KMS-11 (cell line): Measurements from ENCODE around the gene BSND.

ENCODE experiments used
- H2AFZ ChIP-seq: fragments of 200-600 bp; sonication (generic); 2 replicates; pipeline ENCODE4 v1.6.1; 2016; ENCODE audit warnings: antibody characterized with exemption, mixed run types, low read depth
- H3K27ac ChIP-seq: fragments of 200-600 bp; sonication (generic); 2 replicates; pipeline ENCODE4 v1.6.1; 2016; ENCODE audit warnings: mild to moderate bottlenecking, mixed run types
- H3K27me3 ChIP-seq: fragments of 200-600 bp; sonication (generic); 2 replicates; pipeline ENCODE4 v1.6.1; 2017; ENCODE audit warnings: mild to moderate bottlenecking, low read depth, mixed run types, moderate library complexity; ENCODE audit not compliant: insufficient read depth
- H3K36me3 ChIP-seq: fragments of 200-600 bp; sonication (generic); 2 replicates; pipeline ENCODE4 v1.6.1; 2017; ENCODE audit warnings: mild to moderate bottlenecking, mixed run types; ENCODE audit not compliant: insufficient read depth
- H3K4me1 ChIP-seq: fragments of 200-600 bp; sonication (generic); 2 replicates; pipeline ENCODE4 v1.6.1; 2016; ENCODE audit warnings: mild to moderate bottlenecking, low read depth, mixed run types; ENCODE audit not compliant: poor library complexity, severe bottlenecking
- H3K4me2 ChIP-seq: fragments of 200-600 bp; sonication (generic); 2 replicates; pipeline ENCODE4 v1.7.0; 2016; ENCODE audit warnings: mild to moderate bottlenecking, mixed run types
- H3K4me3 ChIP-seq: fragments of 200-600 bp; sonication (generic); IDR thresholded peaks from 2 replicates; pipeline ENCODE4 v1.6.1; 2017; ENCODE audit warnings: low read depth, low read length, mixed read lengths; ENCODE audit not compliant: insufficient read depth
- H3K79me2 ChIP-seq: fragments of 200-600 bp; sonication (generic); 2 replicates; pipeline ENCODE4 v1.6.1; 2016; ENCODE audit warnings: low read depth, mixed run types; ENCODE audit not compliant: insufficient read depth
- H3K9ac ChIP-seq: fragments of 200-600 bp; sonication (generic); 2 replicates; pipeline ENCODE4 v1.6.1; 2016; ENCODE audit warnings: mild to moderate bottlenecking, mixed run types
- H4K20me1 ChIP-seq: fragments of 200-600 bp; sonication (generic); 2 replicates; pipeline ENCODE4 v1.6.1; 2016; ENCODE audit warnings: mild to moderate bottlenecking, mixed run types; ENCODE audit not compliant: insufficient read depth
- TF ChIP-seq, protein P1 (sequence below): fragments of 200-600 bp; sonication (generic); conservative IDR thresholded peaks from 2 replicates; pipeline ENCODE4 v1.6.1; 2017; ENCODE audit warnings: low read depth, mild to moderate bottlenecking, antibody characterized with exemption, low read length, moderate library complexity, mixed read lengths

BSND gene

DNA sequence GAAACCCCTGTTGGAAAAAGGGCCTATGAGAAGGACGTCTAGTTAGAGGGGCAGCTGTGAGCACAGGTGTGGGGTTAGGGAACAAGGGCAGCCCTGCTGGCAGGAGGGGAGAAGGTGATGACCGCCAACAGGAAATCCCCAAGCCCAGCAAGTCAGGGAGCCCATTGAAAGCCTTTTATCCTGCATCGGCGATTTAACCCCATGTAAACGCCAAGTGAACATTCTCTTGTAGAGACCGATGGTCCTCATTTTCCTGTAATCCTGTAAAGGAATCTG, 1.1 kb upstream of the BSND start:
- Histone ChIP-seq H3K27ac (no peak overlapping the region), H3K9ac (no peak overlapping the region), H3K27me3 (no peaks in the 10 kb centered on the region), H2AFZ (no peak overlapping the region), H3K4me3 (no peak overlapping the region), H3K4me2 (no peak overlapping the region), H4K20me1 (no peaks in the 10 kb centered on the region), H3K79me2 (no peaks in the 10 kb centered on the region), H3K36me3 (no peaks in the 10 kb centered on the region), H3K4me1 (no peaks in the 10 kb centered on the region)
- TF ChIP-seq, protein P1, sequence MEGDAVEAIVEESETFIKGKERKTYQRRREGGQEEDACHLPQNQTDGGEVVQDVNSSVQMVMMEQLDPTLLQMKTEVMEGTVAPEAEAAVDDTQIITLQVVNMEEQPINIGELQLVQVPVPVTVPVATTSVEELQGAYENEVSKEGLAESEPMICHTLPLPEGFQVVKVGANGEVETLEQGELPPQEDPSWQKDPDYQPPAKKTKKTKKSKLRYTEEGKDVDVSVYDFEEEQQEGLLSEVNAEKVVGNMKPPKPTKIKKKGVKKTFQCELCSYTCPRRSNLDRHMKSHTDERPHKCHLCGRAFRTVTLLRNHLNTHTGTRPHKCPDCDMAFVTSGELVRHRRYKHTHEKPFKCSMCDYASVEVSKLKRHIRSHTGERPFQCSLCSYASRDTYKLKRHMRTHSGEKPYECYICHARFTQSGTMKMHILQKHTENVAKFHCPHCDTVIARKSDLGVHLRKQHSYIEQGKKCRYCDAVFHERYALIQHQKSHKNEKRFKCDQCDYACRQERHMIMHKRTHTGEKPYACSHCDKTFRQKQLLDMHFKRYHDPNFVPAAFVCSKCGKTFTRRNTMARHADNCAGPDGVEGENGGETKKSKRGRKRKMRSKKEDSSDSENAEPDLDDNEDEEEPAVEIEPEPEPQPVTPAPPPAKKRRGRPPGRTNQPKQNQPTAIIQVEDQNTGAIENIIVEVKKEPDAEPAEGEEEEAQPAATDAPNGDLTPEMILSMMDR, result no peak

DNA sequence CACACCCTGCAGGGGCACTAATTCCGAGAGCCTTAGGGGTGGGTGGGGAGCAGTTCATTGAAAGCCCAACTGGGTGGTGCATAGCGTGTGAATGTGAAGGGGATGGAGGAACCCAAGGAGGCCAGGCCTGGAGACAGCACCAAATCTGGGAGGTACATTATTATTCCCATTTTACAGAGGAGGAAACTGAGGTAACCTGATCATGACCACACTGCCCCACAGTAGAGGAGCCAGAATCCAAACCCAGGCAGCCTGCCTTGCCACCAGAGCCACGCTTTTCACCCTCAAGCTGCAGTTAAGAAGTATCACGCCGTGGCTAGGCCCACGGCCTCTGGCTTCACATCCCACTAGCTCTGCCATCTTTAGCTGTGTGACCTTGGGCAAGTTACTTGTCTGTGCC, 633 bp upstream of the BSND start:
- TF ChIP-seq, protein P1, result no peak
- Histone ChIP-seq H3K27me3 (no peaks in the 10 kb centered on the region), H3K36me3 (no peaks in the 10 kb centered on the region), H4K20me1 (no peaks in the 10 kb centered on the region), H3K9ac (no peak overlapping the region), H3K27ac (no peak overlapping the region), H3K4me3 (no peak overlapping the region), H3K4me2 (no peak overlapping the region), H2AFZ (no peak overlapping the region), H3K4me1 (no peaks in the 10 kb centered on the region), H3K79me2 (no peaks in the 10 kb centered on the region)

DNA sequence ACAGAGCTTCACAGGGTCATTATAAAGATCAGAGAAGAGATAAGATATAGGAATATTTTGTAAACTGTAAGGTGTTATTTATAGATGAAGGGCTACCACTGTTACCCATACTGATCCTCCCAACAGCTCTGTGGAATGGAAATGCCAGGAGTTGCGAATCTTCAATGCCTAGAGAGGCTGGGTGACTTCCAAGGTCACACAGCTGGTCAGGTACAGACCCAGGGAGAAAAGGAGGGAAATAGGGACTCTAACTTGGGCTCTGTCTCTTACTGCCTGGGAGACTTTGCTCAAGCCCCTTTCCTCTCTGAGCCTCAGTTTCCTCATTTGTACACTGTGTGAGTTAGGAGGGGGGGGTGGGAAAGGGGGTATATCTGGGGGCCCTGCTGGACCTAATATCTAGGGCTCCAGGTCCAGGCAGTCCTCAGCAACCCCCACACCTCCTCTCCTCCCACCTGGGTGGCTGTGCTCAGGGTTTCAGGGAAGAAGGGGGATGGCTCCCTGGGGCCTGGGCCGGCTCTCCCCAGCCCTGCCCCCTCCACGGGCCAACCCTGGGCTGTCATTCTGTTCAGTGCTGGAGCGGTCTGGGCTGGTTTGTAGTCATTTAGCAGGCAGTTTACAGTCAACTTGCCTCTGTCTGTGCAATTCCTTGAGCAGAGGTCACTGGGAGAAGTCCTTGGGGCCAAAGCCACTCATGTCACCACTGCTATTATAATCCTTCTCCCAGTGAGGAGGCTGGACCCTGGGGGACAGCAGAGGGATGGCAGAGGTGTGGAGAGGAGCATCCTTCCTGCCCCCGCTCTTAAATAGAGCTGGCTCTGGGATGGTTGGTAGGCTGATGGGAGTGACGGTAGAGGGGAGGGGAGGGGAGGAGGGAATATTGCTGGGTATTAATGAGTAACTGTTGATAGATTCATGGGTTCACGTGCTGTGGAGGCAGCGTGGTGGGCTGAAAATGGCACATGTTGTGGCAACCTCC, 1.7 kb downstream of the BSND start:
- H3K4me3 ChIP-seq, result no peak overlapping the region
- no peak overlapping the region for H3K27ac ChIP-seq
- no peaks in the 10 kb centered on the region for H3K36me3 ChIP-seq
- H4K20me1 ChIP-seq, result no peaks in the 10 kb centered on the region
- no peaks in the 10 kb centered on the region for H3K79me2 ChIP-seq
- no peaks in the 10 kb centered on the region for H3K4me1 ChIP-seq
- H3K9ac ChIP-seq, result no peak overlapping the region
- TF ChIP-seq, protein P1, result no peak
- no peak overlapping the region for H2AFZ ChIP-seq
- no peak overlapping the region for H3K4me2 ChIP-seq
- H3K27me3 ChIP-seq, result no peaks in the 10 kb centered on the region

DNA sequence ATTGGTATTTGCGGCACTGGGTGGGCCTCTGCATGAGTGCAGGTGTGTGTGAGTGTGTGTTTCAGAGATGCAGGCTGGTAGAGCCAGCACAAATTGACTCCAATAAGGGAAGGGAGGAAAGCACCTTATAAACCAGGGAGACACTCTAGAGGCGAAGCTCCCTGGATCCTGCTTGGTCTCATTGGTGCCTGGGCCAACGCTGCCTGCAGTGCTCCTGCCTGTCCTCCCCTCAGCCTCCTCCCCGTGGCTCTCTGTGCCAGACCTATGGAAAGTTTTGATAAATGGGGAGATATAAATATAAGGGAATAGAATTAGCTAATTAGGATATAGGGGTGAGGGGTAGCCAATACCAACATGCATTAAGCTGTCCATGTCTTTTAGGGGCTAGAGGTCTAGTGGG, 2.6 kb downstream of the BSND start:
- no peaks in the 10 kb centered on the region for H4K20me1 ChIP-seq
- H3K27ac ChIP-seq, result no peak overlapping the region
- H3K79me2 ChIP-seq, result no peaks in the 10 kb centered on the region
- TF ChIP-seq, protein P1, result no peak
- no peak overlapping the region for H3K4me3 ChIP-seq
- no peak overlapping the region for H2AFZ ChIP-seq
- no peak overlapping the region for H3K9ac ChIP-seq
- H3K27me3 ChIP-seq, result no peaks in the 10 kb centered on the region
- no peaks in the 10 kb centered on the region for H3K4me1 ChIP-seq
- H3K36me3 ChIP-seq, result no peaks in the 10 kb centered on the region
- no peak overlapping the region for H3K4me2 ChIP-seq
